Measurements from ENCODE around the gene TNNI2.
"Not testable (repeated sequence)": the region's sequence is repeated elsewhere in the genome, so short reads cannot be mapped to it uniquely, and the experiment has no call there.

The TNNI2 gene

GRCh38 chr11:1884303-1884700, 45.5 kb downstream of the TNNI2 start:
- DNase-seq (ENCODE audit: low read depth), result no peak
- no peak for TF ChIP-seq CTCF (IDR thresholded peaks at IDR 0.05; ENCODE audit: insufficient read depth, low read depth, low read length, missing control alignments)
- no peak overlapping the region for H3K4me3 ChIP-seq (ENCODE audit: low read depth, low read length)

GRCh38 chr11:1886551-1886950, 47.8 kb downstream of the TNNI2 start:
- H3K4me3 ChIP-seq (ENCODE audit: low read depth, low read length); DNase-seq (ENCODE audit: low read depth): not testable (repeated sequence)

DNA sequence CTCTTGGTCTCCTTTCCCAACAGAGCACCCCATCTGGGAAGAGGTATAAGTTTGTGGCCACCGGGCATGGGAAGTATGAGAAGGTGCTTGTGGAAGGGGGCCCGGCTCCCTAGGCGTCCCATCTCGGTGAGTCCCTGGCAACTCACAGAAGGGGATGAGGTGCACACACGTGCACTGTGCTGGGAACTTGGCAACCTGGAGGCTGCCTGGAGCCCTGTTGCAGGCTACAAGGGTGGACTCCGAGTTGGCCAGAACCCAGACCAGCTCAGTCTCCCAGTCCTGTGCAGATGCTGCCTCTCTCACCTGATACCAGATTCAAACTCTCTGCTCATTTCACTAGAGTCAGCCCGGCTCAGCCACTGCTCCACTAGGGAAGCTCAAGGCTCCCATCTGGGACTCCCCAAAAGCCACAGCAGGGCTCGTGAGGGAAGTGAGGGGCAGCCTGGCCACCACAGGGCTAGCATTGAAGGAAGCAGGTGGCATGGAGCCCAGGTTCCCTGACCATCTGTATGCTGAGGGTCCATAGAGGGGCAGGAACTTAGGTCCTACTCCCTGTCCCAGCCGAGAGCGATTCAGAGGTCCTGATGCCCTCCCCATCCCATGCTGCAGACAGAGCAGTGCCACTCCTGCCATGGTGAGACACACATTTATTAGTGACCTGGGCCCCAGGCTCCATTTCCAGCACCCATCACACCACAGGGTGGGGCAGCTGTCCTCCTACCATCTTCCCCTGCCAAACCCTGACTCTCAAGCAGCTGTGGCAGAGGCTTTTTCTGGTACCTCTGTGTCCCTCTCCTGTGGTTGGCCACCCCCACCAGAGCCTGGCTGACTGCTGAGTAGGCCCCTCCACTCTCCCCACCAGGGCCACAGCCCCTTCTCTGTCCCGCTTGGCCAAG, 48.9 kb downstream of the TNNI2 start:
- TF ChIP-seq CTCF (IDR thresholded peaks at IDR 0.05; ENCODE audit: insufficient read depth, low read depth, low read length, missing control alignments), result no peak
- DNase-seq (ENCODE audit: low read depth), result no peak
- H3K4me3 ChIP-seq (ENCODE audit: low read depth, low read length), result no peak overlapping the region

GRCh38 chr11:1888347-1888753, 49.6 kb downstream of the TNNI2 start:
- no peak for TF ChIP-seq CTCF (IDR thresholded peaks at IDR 0.05; ENCODE audit: insufficient read depth, low read depth, low read length, missing control alignments)
- H3K4me3 ChIP-seq (ENCODE audit: low read depth, low read length), result no peak overlapping the region
- no peak for DNase-seq (ENCODE audit: low read depth)

GRCh38 chr11:1888811-1889210, 50.0 kb downstream of the TNNI2 start:
- no peak overlapping the region for H3K4me3 ChIP-seq (ENCODE audit: low read depth, low read length)
- no peak for TF ChIP-seq CTCF (IDR thresholded peaks at IDR 0.05; ENCODE audit: insufficient read depth, low read depth, low read length, missing control alignments)
- no peak for DNase-seq (ENCODE audit: low read depth)

GRCh38 chr11:1889224-1889930, 50.6 kb downstream of the TNNI2 start:
- H3K4me3 ChIP-seq (ENCODE audit: low read depth, low read length), result no peak overlapping the region
- TF ChIP-seq CTCF (IDR thresholded peaks at IDR 0.05; ENCODE audit: insufficient read depth, low read depth, low read length, missing control alignments), result no peak
- no peak for DNase-seq (ENCODE audit: low read depth)
